Ishikawa (cell line): Measurements from ENCODE around the gene TNS1.

Source experiments
- CEBPB ChIP-seq: IDR thresholded peaks from 2 replicates; pipeline ENCODE4 v1.6.1; 2012
- CREB1 ChIP-seq: IDR thresholded peaks from 2 replicates; pipeline ENCODE4 v1.6.1; 2012; ENCODE audit warnings: low read depth
- EP300 ChIP-seq: IDR thresholded peaks from 2 replicates; pipeline ENCODE4 v1.6.1; 2012; ENCODE audit warnings: borderline replicate concordance
- FOXM1 ChIP-seq: IDR thresholded peaks from 2 replicates; pipeline ENCODE4 v1.6.1; 2012; ENCODE audit warnings: low read depth, borderline replicate concordance
- NFIC ChIP-seq: IDR thresholded peaks from 2 replicates; pipeline ENCODE4 v1.6.1; 2012
- RAD21 ChIP-seq: IDR thresholded peaks from 2 replicates; pipeline ENCODE4 v1.6.1; 2012; ENCODE audit warnings: low read depth
- REST ChIP-seq: IDR thresholded peaks from 2 replicates; pipeline ENCODE4 v1.6.1; 2012; ENCODE audit warnings: low read depth, mild to moderate bottlenecking
- TAF1 ChIP-seq: IDR thresholded peaks from 2 replicates; pipeline ENCODE4 v1.6.1; 2012; ENCODE audit warnings: low read depth, mild to moderate bottlenecking
- TCF12 ChIP-seq: IDR thresholded peaks from 2 replicates; pipeline ENCODE4 v1.6.1; 2012; ENCODE audit warnings: low read depth
- TEAD4 ChIP-seq: IDR thresholded peaks from 2 replicates; pipeline ENCODE4 v1.6.1; 2012
- YY1 ChIP-seq: IDR thresholded peaks from 2 replicates; pipeline ENCODE4 v1.6.1; 2012; ENCODE audit warnings: low read depth
- TF ChIP-seq, protein P1 (sequence below): IDR thresholded peaks from 2 replicates; pipeline ENCODE4 v1.6.1; 2012
- TF ChIP-seq, protein P2 (sequence below): IDR thresholded peaks from 2 replicates; pipeline ENCODE4 v1.6.1; 2012

GRCh38 chr2:217939629-217940245 is 63.1 kb downstream of the TNS1 start:
- TF ChIP-seq REST (no peak), EP300 (no peak), RAD21 (no peak), CREB1 (no peak), NFIC (no peak), TCF12 (no peak), TAF1 (no peak), FOXM1 (no peak), YY1 (no peak), TEAD4 (no peak), CEBPB (no peak)
- TF ChIP-seq, protein P1, sequence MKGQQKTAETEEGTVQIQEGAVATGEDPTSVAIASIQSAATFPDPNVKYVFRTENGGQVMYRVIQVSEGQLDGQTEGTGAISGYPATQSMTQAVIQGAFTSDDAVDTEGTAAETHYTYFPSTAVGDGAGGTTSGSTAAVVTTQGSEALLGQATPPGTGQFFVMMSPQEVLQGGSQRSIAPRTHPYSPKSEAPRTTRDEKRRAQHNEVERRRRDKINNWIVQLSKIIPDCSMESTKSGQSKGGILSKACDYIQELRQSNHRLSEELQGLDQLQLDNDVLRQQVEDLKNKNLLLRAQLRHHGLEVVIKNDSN, result no peak
- TF ChIP-seq, protein P2, sequence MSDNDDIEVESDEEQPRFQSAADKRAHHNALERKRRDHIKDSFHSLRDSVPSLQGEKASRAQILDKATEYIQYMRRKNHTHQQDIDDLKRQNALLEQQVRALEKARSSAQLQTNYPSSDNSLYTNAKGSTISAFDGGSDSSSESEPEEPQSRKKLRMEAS, result no peak
